Measurements from ENCODE around the gene FXYD6. TPM values are rescaled to one million over a fixed set of nuclear protein-coding genes. Genes with fewer than 3 reads are reported as not detected.

Gene FXYD6
- polyA plus RNA-seq, 1 of the 3 experiments (the other 2 are of a cell fraction), result 1.4 TPM

GRCh38 chr11:117913736-117914397, 37.4 kb upstream of the FXYD6 start:
- H2AFZ ChIP-seq (ENCODE audit: low read depth), result no peak overlapping the region

DNA sequence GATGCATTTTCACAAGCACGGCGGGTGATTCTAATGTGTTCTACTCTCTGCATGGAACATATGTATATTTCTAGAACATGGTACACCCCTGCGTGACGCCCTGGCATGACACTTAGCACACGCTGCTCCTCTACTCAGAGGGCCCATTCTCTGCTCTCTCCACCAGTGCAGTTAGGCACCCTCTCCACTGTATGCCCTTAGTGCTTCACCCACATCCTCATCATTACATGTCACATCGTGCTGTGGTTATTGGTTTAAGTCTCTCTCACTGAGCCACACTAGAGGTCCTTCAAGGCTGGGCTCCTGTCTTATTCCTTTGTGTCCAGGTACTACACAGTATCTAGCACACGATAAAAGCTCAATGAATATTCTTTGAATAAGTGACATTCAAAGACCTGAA, 36.0 kb upstream of the FXYD6 start:
- Histone ChIP-seq H3K27ac (ENCODE audit: low read depth in 2 of 2, low read length in 1 of 2) (no peak overlapping the region), H3K36me3 (replicated peaks in 1 of 2; ENCODE audit: control insufficient read depth in 1 of 2, insufficient read depth in 2 of 2, low read length in 1 of 2) (no peaks in the 10 kb centered on the region), H3K9ac (no peak overlapping the region), H2AFZ (ENCODE audit: low read depth) (no peak overlapping the region), H3K4me2 (no peak overlapping the region), H3K4me1 (ENCODE audit: control insufficient read depth in 1 of 2, insufficient read depth in 2 of 2, low read depth in 1 of 2, low read length in 1 of 2) (peaks cover 3 to 20% of the 10 kb centered on the region in 2 experiments; a peak in 2 of 4 replicates), H3K9me2 (no peaks in the 10 kb centered on the region), H3K79me2 (ENCODE audit: insufficient read depth) (no peaks in the 10 kb centered on the region), H3F3A (replicated peaks; ENCODE audit: insufficient read depth) (no peaks in the 10 kb centered on the region), H3K27me3 (ENCODE audit: insufficient read depth) (no peaks in the 10 kb centered on the region; the same call in 1 of the 2 replicates), H3K4me3 (ENCODE audit: low read depth in 2 of 2, low read length in 1 of 2) (no peak overlapping the region), H4K20me1 (ENCODE audit: insufficient read depth) (no peaks in the 10 kb centered on the region), H3K9me3 (no peaks in the 10 kb centered on the region)
- ChIA-PET CTCF (interaction anchor here (0.6 to 1.2 kb wide), 2 partner anchors 11 to 469 kb away, joined by 3 read pairs; no protein-coding TSS in a partner anchor), POLR2A (no interaction called here)
- no peak for DNase-seq
- 71% methylated on average over 7 of the region's 7 CpGs for WGBS (ENCODE audit: low lambda C conversion rate)
- TF ChIP-seq, protein P1, sequence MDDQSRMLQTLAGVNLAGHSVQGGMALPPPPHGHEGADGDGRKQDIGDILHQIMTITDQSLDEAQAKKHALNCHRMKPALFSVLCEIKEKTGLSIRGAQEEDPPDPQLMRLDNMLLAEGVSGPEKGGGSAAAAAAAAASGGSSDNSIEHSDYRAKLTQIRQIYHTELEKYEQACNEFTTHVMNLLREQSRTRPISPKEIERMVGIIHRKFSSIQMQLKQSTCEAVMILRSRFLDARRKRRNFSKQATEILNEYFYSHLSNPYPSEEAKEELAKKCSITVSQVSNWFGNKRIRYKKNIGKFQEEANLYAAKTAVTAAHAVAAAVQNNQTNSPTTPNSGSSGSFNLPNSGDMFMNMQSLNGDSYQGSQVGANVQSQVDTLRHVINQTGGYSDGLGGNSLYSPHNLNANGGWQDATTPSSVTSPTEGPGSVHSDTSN (IDR thresholded peaks at IDR 0.05), result no peak
- TF ChIP-seq JUND (IDR thresholded peaks at IDR 0.05) (no peak), POLR2AphosphoS5 (IDR thresholded peaks at IDR 0.05; ENCODE audit: low read depth, low read length) (no peak), MXI1 (IDR thresholded peaks at IDR 0.05; ENCODE audit: low read depth, low read length) (no peak), NRF1 (IDR thresholded peaks at IDR 0.05; ENCODE audit: low read depth, low read length) (no peak), NFIC (IDR thresholded peaks at IDR 0.05; ENCODE audit: borderline replicate concordance) (no peak), TCF12 (IDR thresholded peaks at IDR 0.05) (no peak), RXRA (IDR thresholded peaks at IDR 0.05; ENCODE audit: borderline replicate concordance, low read depth) (no peak), SMC3 (IDR thresholded peaks at IDR 0.05; ENCODE audit: low read depth, low read length) (no peak), FOXM1 (IDR thresholded peaks at IDR 0.05; ENCODE audit: low read depth) (no peak), TEAD4 (IDR thresholded peaks at IDR 0.05; ENCODE audit: borderline replicate concordance, insufficient read depth) (no peak)
- TF ChIP-seq, protein P2, sequence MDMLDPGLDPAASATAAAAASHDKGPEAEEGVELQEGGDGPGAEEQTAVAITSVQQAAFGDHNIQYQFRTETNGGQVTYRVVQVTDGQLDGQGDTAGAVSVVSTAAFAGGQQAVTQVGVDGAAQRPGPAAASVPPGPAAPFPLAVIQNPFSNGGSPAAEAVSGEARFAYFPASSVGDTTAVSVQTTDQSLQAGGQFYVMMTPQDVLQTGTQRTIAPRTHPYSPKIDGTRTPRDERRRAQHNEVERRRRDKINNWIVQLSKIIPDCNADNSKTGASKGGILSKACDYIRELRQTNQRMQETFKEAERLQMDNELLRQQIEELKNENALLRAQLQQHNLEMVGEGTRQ (IDR thresholded peaks at IDR 0.05; ENCODE audit: borderline replicate concordance, low read depth, low read length), result no peak
- TF ChIP-seq, protein P3, sequence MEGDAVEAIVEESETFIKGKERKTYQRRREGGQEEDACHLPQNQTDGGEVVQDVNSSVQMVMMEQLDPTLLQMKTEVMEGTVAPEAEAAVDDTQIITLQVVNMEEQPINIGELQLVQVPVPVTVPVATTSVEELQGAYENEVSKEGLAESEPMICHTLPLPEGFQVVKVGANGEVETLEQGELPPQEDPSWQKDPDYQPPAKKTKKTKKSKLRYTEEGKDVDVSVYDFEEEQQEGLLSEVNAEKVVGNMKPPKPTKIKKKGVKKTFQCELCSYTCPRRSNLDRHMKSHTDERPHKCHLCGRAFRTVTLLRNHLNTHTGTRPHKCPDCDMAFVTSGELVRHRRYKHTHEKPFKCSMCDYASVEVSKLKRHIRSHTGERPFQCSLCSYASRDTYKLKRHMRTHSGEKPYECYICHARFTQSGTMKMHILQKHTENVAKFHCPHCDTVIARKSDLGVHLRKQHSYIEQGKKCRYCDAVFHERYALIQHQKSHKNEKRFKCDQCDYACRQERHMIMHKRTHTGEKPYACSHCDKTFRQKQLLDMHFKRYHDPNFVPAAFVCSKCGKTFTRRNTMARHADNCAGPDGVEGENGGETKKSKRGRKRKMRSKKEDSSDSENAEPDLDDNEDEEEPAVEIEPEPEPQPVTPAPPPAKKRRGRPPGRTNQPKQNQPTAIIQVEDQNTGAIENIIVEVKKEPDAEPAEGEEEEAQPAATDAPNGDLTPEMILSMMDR (IDR thresholded peaks at IDR 0.05), result no peak

More at GRCh38 chr11:117913736-117914397, 37.4 kb upstream of the FXYD6 start:
- ChIA-PET CTCF (interaction anchor here (0.7 to 4.1 kb wide), 7 partner anchors 10 to 105 kb away, joined by 3 to 14 read pairs (median 3); no protein-coding TSS in a partner anchor), POLR2A (no interaction called here)
- TF ChIP-seq, protein P4, sequence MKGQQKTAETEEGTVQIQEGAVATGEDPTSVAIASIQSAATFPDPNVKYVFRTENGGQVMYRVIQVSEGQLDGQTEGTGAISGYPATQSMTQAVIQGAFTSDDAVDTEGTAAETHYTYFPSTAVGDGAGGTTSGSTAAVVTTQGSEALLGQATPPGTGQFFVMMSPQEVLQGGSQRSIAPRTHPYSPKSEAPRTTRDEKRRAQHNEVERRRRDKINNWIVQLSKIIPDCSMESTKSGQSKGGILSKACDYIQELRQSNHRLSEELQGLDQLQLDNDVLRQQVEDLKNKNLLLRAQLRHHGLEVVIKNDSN (IDR thresholded peaks at IDR 0.05; ENCODE audit: borderline replicate concordance, low read depth), result no peak
- TF ChIP-seq SMC3 (IDR thresholded peaks at IDR 0.05; ENCODE audit: low read depth, low read length) (no peak), GABPA (IDR thresholded peaks at IDR 0.05; ENCODE audit: low read depth) (no peak), TAF1 (IDR thresholded peaks at IDR 0.05; ENCODE audit: borderline replicate concordance, low read depth, low read length) (no peak), FOXM1 (IDR thresholded peaks at IDR 0.05; ENCODE audit: low read depth) (no peak), TEAD4 (IDR thresholded peaks at IDR 0.05; ENCODE audit: borderline replicate concordance, insufficient read depth) (no peak), RFX5 (IDR thresholded peaks at IDR 0.05; ENCODE audit: low read length) (no peak)
- TF ChIP-seq, protein P5, sequence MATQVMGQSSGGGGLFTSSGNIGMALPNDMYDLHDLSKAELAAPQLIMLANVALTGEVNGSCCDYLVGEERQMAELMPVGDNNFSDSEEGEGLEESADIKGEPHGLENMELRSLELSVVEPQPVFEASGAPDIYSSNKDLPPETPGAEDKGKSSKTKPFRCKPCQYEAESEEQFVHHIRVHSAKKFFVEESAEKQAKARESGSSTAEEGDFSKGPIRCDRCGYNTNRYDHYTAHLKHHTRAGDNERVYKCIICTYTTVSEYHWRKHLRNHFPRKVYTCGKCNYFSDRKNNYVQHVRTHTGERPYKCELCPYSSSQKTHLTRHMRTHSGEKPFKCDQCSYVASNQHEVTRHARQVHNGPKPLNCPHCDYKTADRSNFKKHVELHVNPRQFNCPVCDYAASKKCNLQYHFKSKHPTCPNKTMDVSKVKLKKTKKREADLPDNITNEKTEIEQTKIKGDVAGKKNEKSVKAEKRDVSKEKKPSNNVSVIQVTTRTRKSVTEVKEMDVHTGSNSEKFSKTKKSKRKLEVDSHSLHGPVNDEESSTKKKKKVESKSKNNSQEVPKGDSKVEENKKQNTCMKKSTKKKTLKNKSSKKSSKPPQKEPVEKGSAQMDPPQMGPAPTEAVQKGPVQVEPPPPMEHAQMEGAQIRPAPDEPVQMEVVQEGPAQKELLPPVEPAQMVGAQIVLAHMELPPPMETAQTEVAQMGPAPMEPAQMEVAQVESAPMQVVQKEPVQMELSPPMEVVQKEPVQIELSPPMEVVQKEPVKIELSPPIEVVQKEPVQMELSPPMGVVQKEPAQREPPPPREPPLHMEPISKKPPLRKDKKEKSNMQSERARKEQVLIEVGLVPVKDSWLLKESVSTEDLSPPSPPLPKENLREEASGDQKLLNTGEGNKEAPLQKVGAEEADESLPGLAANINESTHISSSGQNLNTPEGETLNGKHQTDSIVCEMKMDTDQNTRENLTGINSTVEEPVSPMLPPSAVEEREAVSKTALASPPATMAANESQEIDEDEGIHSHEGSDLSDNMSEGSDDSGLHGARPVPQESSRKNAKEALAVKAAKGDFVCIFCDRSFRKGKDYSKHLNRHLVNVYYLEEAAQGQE (IDR thresholded peaks at IDR 0.05; ENCODE audit: low read depth, low read length), result no peak
- 63% methylated on average over 9 of the region's 9 CpGs for WGBS (ENCODE audit: low lambda C conversion rate)
- no peaks in the 10 kb centered on the region for H3K9me2 ChIP-seq
- DNase-seq, result no peak
- H3K4me2 ChIP-seq, result no peak overlapping the region
- H3K27me3 ChIP-seq (ENCODE audit: insufficient read depth), result no peaks in the 10 kb centered on the region; the same call in 1 of the 2 replicates
- no peaks in the 10 kb centered on the region for H3K9me3 ChIP-seq
- H3K4me3 ChIP-seq (ENCODE audit: low read depth in 2 of 2, low read length in 1 of 2), result no peak overlapping the region
- H4K20me1 ChIP-seq (ENCODE audit: insufficient read depth), result no peaks in the 10 kb centered on the region
- no peaks in the 10 kb centered on the region for H3F3A ChIP-seq (replicated peaks; ENCODE audit: insufficient read depth)
- H3K27ac ChIP-seq (ENCODE audit: low read depth in 2 of 2, low read length in 1 of 2), result no peak overlapping the region
- H3K9ac ChIP-seq, result no peak overlapping the region
- peaks cover 0 to 11% of the 10 kb centered on the region in 2 experiments; a peak in 1 of 4 replicates for H3K4me1 ChIP-seq (ENCODE audit: control insufficient read depth in 1 of 2, insufficient read depth in 2 of 2, low read depth in 1 of 2, low read length in 1 of 2)
- H3K36me3 ChIP-seq (replicated peaks in 1 of 2; ENCODE audit: control insufficient read depth in 1 of 2, insufficient read depth in 2 of 2, low read length in 1 of 2), result no peaks in the 10 kb centered on the region
- no peaks in the 10 kb centered on the region for H3K79me2 ChIP-seq (ENCODE audit: insufficient read depth)
